Neural progenitor cell (in vitro differentiated cells): ENCODE results near the gene BPIFB4. TPM values are rescaled to one million over a fixed set of nuclear protein-coding genes. Genes with fewer than 3 reads are reported as not detected.

Experiments used
- DNase-seq: peaks from one replicate; pipeline ENCODE4 v3.0.0-alpha.2; 2016; ENCODE audit warnings: low spot score
- H2AFZ ChIP-seq: fragments of 200-600 bp; sonication (generic); replicated peaks from 2 replicates; pipeline ENCODE4 v1.6.1; 2016; ENCODE audit warnings: antibody characterized with exemption
- H3F3A ChIP-seq: fragments of 200-600 bp; sonication (generic); 2 replicates; pipeline ENCODE4 v1.6.1; 2016; ENCODE audit warnings: antibody characterized with exemption, low read depth
- H3K27ac ChIP-seq: fragments of 200-600 bp; sonication (generic); 2 replicates; pipeline ENCODE4 v1.5.1; 2016; ENCODE audit warnings: mild to moderate bottlenecking
- H3K27me3 ChIP-seq: fragments of 200-600 bp; sonication (generic); 2 replicates; pipeline ENCODE4 v1.6.1; 2016; ENCODE audit warnings: mild to moderate bottlenecking, moderate library complexity
- H3K36me3 ChIP-seq: fragments of 200-600 bp; sonication (generic); 2 replicates; pipeline ENCODE4 v1.5.1; 2016
- H3K4me1 ChIP-seq: fragments of 200-600 bp; sonication (generic); 2 replicates; pipeline ENCODE4 v1.6.1; 2016; ENCODE audit warnings: mixed run types
- H3K4me2 ChIP-seq: fragments of 200-600 bp; sonication (generic); 2 replicates; pipeline ENCODE4 v1.6.1; 2016
- H3K4me3 ChIP-seq: fragments of 200-600 bp; sonication (generic); 2 replicates; pipeline ENCODE4 v1.5.1; 2016
- H3K79me2 ChIP-seq: fragments of 200-600 bp; sonication (generic); 2 replicates; pipeline ENCODE4 v1.6.1; 2016; ENCODE audit warnings: low read depth
- H3K9ac ChIP-seq: fragments of 200-600 bp; sonication (generic); 2 replicates; pipeline ENCODE4 v1.6.1; 2016
- H3K9me3 ChIP-seq: fragments of 200-600 bp; sonication (generic); 2 replicates; pipeline ENCODE4 v1.5.1; 2016; ENCODE audit warnings: low read depth
- H4K20me1 ChIP-seq: fragments of 200-600 bp; sonication (generic); 2 replicates; pipeline ENCODE4 v1.6.1; 2016; ENCODE audit warnings: low read depth
- H3K27ac Mint-ChIP-seq: 3 replicates; pipeline ENCODE4 v1.8.0; 2021; ENCODE audit warnings: mixed read lengths
- H3K27me3 Mint-ChIP-seq: 2 replicates; pipeline ENCODE4 v1.8.0; 2022; ENCODE audit warnings: low read depth, mild to moderate bottlenecking, inconsistent platforms, moderate library complexity, mixed read lengths; ENCODE audit not compliant: insufficient read depth
- H3K36me3 Mint-ChIP-seq: 3 replicates; pipeline ENCODE4 v1.8.0; 2021; ENCODE audit warnings: mixed read lengths
- H3K4me1 Mint-ChIP-seq: 3 replicates; pipeline ENCODE4 v1.8.0; 2021; ENCODE audit warnings: mixed read lengths
- H3K4me3 Mint-ChIP-seq: 3 replicates; pipeline ENCODE4 v1.8.0; 2021; ENCODE audit warnings: mild to moderate bottlenecking, moderate library complexity, mixed read lengths
- H3K9me3 Mint-ChIP-seq: 3 replicates; pipeline ENCODE4 v1.8.0; 2020; ENCODE audit warnings: mixed read lengths
- EZH2 ChIP-seq: fragments of 200-600 bp; sonication (generic); IDR thresholded peaks from 2 replicates; pipeline ENCODE4 v1.6.1; 2017; ENCODE audit warnings: antibody characterized with exemption, mild to moderate bottlenecking, moderate library complexity
- EZH2phosphoT487 ChIP-seq: fragments of 200-600 bp; sonication (generic); IDR thresholded peaks from 2 replicates; pipeline ENCODE4 v1.6.1; 2017; ENCODE audit warnings: antibody characterized with exemption
- total RNA-seq: library from RNA; depleted of rRNA; stranded (reverse); fragments of >200 nt; gene quantifications from 2 replicates; pipeline ENCODE4 v1.2.3, GENCODE V29; 2015; ENCODE audit warnings: low replicate concordance
- TF ChIP-seq, protein P1 (sequence below): fragments of 200-600 bp; sonication (generic); IDR thresholded peaks from 2 replicates; pipeline ENCODE4 v1.5.1; 2017; ENCODE audit warnings: antibody characterized with exemption, mild to moderate bottlenecking

BPIFB4 gene
- total RNA-seq, 1 donor from 2014 or later = not detected

DNA sequence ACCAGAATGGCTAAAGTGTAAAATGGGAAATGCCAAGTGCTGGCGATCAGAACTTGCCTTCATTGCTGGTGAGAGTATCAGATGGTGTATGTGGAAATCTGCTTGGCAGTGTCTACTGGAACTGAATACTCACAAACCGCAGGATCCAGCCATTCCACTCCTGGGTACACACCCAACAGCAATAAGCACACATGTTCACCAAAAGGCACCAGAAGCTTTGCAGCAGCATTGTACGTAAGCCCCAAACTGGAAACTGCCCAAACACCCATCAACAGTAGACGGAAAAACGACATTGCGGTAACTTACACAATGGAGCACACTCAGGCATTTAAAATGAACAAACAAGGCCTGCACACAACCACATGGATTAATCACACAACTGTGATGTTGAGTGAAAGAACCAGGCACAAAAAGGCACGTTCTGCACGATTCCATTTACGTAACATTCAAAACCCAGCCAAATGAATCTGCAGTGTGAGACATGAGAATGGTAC, 51.2 kb downstream of the BPIFB4 start:
- no peaks in the 10 kb centered on the region for H3K36me3 Mint-ChIP-seq
- Histone ChIP-seq H3K9ac (no peak overlapping the region), H2AFZ (no peak overlapping the region), H3K27me3 (no peaks in the 10 kb centered on the region), H3K4me1 (peaks cover 15% of the 10 kb centered on the region), H3K27ac (no peak overlapping the region), H3K4me2 (no peak overlapping the region), H3K9me3 (no peaks in the 10 kb centered on the region), H3F3A (peaks cover 4% of the 10 kb centered on the region), H4K20me1 (no peaks in the 10 kb centered on the region), H3K36me3 (no peaks in the 10 kb centered on the region), H3K4me3 (no peak overlapping the region), H3K79me2 (no peaks in the 10 kb centered on the region)
- DNase-seq = no peak
- TF ChIP-seq, protein P1, sequence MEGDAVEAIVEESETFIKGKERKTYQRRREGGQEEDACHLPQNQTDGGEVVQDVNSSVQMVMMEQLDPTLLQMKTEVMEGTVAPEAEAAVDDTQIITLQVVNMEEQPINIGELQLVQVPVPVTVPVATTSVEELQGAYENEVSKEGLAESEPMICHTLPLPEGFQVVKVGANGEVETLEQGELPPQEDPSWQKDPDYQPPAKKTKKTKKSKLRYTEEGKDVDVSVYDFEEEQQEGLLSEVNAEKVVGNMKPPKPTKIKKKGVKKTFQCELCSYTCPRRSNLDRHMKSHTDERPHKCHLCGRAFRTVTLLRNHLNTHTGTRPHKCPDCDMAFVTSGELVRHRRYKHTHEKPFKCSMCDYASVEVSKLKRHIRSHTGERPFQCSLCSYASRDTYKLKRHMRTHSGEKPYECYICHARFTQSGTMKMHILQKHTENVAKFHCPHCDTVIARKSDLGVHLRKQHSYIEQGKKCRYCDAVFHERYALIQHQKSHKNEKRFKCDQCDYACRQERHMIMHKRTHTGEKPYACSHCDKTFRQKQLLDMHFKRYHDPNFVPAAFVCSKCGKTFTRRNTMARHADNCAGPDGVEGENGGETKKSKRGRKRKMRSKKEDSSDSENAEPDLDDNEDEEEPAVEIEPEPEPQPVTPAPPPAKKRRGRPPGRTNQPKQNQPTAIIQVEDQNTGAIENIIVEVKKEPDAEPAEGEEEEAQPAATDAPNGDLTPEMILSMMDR = no peak
- TF ChIP-seq EZH2phosphoT487 (no peak), EZH2 (no peak)
- peaks cover under 1% of the 10 kb centered on the region for H3K27me3 Mint-ChIP-seq
- no peak overlapping the region for H3K27ac Mint-ChIP-seq
- no peak overlapping the region for H3K4me3 Mint-ChIP-seq
- H3K9me3 Mint-ChIP-seq = no peaks in the 10 kb centered on the region
- peaks cover 5% of the 10 kb centered on the region for H3K4me1 Mint-ChIP-seq

DNA sequence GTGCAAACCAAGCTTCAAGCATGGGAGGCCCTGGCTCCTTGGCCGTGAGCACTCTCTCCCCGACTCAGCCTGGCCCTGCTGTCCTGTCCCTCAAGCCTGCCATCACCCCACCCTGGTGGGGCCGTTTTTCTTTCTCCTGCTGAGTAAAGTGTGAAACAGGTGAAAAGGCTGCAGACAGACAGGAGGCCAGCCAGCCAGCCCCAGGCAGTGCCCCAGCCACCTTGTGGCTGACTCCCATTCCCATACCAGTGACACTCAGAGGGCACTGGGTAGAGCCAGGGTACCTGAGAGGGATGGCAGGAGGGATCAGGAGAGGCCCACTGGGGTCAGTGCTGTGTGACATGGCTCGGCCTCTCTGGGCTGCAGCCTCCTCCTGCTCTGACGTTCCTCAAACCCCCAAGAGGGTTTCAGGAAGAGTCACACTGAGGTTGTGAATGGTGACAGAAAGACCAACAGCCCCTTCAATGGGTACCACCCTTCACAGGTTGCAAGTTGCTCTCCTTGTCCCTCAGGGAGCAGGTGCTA, 52.6 kb downstream of the BPIFB4 start:
- TF ChIP-seq EZH2 (no peak), EZH2phosphoT487 (no peak)
- TF ChIP-seq, protein P1 = no peak
- Mint-ChIP-seq H3K4me3 (no peak overlapping the region), H3K9me3 (no peaks in the 10 kb centered on the region), H3K36me3 (no peaks in the 10 kb centered on the region), H3K27ac (no peak overlapping the region), H3K27me3 (no peaks in the 10 kb centered on the region), H3K4me1 (peaks cover 2% of the 10 kb centered on the region)
- no peak overlapping the region for H3K4me2 ChIP-seq
- H4K20me1 ChIP-seq = no peaks in the 10 kb centered on the region
- H3K36me3 ChIP-seq = no peaks in the 10 kb centered on the region
- no peak overlapping the region for H3K9ac ChIP-seq
- DNase-seq = no peak
- H3K4me1 ChIP-seq = peaks cover 9% of the 10 kb centered on the region
- H3K27me3 ChIP-seq = no peaks in the 10 kb centered on the region
- no peak overlapping the region for H2AFZ ChIP-seq
- H3K27ac ChIP-seq = no peak overlapping the region
- no peaks in the 10 kb centered on the region for H3F3A ChIP-seq
- no peak overlapping the region for H3K4me3 ChIP-seq
- H3K79me2 ChIP-seq = no peaks in the 10 kb centered on the region
- H3K9me3 ChIP-seq = no peaks in the 10 kb centered on the region

DNA sequence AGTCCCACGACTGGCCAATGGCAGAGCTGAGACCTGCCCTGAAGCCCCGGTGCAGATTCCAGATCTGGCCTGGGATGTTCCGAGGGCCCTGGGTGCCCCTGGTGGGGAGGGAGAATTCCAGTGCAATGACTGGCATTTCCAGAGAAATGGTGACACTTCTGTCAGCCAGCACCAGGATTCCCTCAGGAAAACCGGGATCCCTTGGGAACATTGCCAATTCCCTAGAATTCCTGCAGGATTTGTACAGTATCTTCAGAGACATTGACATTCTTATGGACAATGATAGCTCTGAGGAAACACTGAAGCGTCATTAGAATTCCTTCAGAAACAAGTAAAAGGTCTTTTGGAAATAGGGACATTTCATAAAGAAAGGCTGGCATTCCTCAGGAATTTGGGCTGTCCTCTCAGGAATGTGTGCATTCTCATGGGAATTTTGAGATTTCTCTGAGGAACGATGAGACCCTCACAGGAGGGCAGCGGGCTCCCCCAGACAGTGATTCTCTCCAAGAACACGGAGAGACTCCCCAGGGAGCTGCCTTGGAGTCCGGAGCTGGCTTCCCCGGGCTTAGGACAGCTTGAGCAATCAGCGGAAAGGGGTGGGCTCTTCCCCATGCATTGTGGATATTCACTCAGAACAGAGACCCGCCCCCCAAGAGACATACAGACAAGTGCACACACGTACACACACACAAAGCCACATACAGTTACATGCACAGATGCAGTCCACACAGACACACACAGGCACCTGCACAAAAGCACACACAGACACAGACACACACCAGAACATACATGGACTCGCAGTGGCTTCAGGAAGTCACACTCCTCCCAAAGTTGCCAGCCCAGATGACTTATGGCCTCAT, 53.3 kb downstream of the BPIFB4 start:
- no peaks in the 10 kb centered on the region for H4K20me1 ChIP-seq
- H2AFZ ChIP-seq = no peak overlapping the region
- H3K27ac Mint-ChIP-seq = no peak overlapping the region

More for the DNA sequence above, 53.3 kb downstream of the BPIFB4 start:
- Histone ChIP-seq H3K4me1 (peaks cover 9% of the 10 kb centered on the region), H3K27ac (no peak overlapping the region), H3K4me2 (no peak overlapping the region), H3K9me3 (no peaks in the 10 kb centered on the region), H3K36me3 (no peaks in the 10 kb centered on the region), H3F3A (no peaks in the 10 kb centered on the region), H3K79me2 (no peaks in the 10 kb centered on the region), H3K4me3 (no peak overlapping the region), H3K27me3 (no peaks in the 10 kb centered on the region), H3K9ac (no peak overlapping the region)
- Mint-ChIP-seq H3K4me1 (no peaks in the 10 kb centered on the region), H3K9me3 (no peaks in the 10 kb centered on the region), H3K36me3 (no peaks in the 10 kb centered on the region), H3K4me3 (no peak overlapping the region), H3K27me3 (no peaks in the 10 kb centered on the region)
- TF ChIP-seq, protein P1 = no peak
- TF ChIP-seq EZH2 (no peak), EZH2phosphoT487 (no peak)
- DNase-seq = peak; percentile 33
